Fibroblast of skin of back (primary cell): ENCODE results near the gene FBLIM1.

Experiments
- DNase-seq: peaks from one replicate; pipeline ENCODE4 v3.0.0-alpha.2; 2013

The FBLIM1 gene

DNA sequence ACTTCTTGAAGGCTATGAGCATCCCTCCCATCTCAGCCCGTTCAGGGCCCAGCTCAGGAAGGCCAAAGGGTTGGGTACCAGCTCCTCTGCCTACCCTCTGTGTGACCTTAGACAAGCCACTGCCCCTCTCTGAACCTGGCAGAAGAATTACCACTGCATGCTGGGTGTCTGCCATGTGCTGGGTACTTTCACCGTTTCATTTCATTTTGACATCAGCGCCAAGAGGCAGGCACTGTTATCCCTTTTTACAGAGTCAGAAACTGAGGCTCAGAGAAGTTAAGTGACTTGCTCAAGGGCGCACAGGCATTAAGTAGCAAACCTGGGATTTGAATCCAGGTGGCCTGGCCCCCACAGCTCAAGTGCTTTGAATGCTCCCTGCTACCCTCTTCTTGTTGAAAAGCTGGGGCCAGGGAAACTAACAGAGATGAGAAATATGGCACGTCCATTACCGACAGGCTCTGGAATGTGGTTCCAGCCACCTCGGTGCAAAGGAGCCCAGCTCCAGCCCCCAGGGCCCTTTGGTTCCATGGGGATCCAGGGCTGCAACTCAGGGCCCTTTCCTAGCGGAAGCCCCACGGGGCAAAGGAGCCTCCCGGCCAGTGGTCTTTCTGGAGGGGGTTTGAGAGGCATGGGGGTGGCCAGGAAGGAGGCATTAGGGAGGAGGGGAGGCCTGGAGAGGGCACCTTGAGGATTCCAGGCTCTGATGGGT lies 9.8 kb upstream of the FBLIM1 start:
- DNase-seq = no peak

DNA sequence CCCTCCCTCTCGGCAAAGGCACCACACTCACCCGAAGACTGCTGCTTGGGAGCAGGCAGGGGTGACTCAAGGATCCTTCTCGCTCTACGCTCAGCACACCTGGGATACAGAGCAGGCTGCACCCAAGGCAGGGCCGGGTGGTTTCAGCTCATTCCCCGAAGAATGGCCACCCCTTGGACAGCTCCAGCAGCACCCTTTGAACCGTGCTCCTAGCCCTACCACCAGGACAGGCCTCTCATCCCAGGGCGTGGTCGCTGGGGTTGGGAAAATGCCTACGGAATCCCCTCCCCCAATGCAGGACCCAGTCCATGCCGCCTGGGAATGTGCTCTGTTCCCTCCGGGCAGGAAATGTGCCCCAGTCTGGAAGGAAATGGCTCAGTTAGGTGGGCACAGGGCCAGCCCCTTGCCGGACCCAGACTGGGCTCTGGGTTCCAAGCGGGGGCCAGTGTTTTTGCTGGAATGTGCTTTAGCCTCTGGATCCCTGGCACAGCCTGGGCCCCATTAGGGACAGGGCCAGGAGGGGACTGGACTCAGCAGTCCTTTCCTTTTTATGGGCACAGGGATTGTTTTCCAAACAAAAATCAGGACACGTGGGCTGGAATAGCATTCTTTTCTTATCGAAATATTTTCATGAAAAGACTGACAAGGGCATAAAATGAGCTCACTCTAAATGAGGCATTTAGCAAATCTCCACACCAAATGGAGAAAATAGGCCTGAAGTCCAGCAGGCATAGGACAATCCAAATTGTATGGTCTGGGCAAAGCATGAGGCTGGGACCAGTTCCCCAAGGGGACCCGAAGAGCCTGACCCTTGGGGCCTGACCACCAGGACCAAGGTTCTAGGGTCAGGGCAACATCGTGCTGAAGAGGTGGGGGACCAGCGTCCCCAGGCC lies 8.9 kb upstream of the FBLIM1 start:
- DNase-seq = peak; percentile 62

DNA sequence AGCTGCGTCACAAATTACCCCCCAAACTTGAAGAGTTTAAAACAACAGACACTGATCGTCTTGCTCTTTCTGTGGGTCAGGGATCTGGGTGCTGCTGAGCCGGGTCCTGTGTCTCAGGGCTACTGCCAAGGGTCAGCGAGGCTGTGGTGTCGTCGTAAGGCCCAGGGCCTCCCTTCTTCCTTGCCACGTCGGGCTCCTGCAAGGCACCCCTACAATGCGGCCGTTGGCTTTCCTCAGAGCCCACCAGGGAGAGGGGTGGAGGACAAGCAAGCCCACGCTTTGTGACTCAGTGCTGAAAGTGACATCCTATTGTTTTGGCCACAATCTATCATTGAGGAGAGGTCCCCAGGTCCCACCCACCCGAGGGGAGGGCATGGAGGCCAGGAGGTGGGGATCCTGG lies 7.7 kb upstream of the FBLIM1 start:
- no peak for DNase-seq

DNA sequence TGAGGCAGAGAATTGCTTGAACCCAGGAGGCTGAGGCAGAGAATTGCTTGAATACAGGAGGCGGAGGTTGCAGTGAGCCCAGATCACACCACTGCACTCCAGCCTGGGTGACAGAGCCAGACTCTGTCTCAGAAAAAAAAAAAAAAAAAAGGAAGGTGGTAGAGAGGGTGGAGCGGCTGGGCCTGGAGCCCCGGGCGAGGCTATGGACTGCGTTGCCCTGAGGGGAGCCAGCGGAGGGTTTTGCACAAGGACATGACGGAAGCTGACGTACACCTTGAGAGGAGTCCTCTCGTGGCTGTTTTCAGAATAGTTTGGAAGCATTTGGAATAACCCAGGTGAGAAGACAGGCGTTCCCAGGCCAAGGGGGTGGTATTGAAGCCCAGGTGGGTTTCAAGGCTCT lies 6.9 kb upstream of the FBLIM1 start:
- no peak for DNase-seq

DNA sequence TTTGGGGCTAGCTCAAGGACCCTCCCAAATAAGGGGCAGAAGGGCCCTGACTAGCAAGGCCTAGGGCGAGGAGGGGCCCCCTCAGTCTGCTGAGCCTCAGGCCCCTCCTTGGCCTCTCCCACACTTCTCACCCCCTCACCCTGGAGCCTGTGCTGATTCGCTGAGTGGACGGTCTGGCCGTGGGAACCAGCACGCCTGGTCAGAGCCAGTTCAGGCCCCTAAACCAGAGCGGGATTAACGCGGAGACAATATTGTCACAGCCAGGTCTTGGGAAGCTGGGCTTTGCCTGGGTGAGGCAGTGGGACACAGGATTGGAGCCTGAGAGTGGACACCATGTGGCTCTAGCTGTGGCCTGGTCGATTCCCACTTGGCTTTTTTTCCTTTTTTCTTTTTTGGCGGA lies 4.8 kb upstream of the FBLIM1 start:
- no peak for DNase-seq

DNA sequence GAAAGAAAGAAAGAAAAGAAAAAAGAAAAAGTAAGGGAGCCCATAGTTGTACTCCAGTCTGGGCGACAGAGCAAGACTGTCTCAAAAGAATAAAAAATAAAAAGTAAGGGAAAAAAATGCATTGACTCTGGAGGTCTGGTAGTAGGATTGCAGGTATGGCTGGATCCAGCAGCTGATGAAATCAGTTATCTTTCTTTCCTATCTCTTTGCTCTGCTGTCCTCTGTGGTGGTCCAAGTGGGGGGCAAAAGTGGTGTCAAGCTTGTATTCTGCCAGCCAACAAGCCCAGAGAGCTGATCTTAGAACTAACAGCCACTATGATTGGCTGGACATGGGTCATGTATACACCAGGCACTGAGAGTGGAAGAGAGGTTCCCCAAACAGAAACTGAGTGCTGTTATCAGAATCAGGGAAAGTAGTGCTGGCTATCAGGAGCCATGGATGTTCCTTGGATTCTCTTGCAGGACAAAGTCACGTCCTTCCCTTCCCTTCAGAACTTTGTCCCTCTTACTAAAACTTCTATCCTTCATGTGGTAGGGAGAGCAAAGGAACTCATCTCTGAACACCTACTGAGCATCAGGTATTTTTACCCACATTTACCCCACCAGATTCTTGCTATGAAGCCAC lies 3.5 kb upstream of the FBLIM1 start:
- DNase-seq = no peak

DNA sequence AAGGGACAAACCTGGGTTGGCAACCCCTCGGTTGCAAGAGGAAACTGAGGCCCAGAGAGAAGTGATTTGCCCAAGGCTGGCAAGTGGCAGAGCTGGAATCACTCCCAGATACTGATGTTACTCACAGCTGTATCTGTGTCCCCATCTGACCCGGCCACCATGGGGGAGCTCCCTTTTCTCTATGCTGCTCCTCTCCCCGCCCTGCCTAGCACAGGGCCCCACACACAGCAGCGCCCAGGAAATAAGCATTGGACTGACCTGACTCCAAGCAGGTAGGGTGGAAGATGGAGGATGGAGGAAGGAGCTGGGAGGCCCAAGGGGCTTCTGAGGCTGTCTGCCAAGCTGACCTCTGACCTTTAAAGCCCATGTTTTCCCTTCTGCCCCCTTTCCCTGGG lies 3.0 kb upstream of the FBLIM1 start:
- no peak for DNase-seq

DNA sequence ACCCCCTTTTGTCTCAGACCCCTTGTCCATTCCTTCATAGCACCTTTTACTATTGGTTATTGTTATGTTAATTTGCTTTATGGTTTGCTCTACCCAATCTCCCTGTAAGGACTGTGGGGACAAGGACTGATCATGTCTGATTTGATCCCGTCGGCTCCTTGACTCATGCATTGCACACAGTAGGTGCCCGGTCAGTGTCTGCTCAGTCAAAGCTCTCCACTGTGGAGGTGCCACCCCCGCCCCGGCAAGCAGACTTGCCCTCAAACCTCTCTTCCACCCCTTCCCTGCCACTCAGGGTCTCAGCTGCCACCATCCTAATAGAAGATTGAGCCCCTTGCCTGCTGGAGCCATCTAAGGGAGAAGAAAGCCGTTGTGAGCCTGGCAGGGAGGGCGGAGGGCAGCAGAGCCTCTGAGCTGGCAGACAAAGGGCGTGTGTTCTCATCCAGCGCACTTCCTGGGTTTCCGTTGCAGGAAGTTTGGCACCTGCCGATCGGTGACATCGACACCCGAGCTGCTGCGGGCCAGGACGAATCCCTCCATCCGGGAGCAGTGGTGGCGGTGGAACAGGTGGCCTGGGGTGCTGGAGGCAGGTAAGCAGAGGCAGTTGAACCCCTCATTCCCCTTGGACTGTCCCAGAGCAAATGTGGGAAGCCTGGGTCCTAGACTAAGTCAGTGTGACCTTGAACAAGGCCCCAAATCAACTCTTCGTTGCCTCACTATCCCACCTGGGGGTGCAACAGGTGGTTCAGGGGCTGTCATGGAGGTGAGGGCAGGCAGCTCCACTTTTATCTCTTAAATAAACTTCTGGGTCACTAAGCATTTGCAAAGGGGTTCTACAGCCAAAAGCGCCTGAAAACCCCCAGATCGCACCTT lies 2.2 kb upstream of the FBLIM1 start:
- no peak for DNase-seq

DNA sequence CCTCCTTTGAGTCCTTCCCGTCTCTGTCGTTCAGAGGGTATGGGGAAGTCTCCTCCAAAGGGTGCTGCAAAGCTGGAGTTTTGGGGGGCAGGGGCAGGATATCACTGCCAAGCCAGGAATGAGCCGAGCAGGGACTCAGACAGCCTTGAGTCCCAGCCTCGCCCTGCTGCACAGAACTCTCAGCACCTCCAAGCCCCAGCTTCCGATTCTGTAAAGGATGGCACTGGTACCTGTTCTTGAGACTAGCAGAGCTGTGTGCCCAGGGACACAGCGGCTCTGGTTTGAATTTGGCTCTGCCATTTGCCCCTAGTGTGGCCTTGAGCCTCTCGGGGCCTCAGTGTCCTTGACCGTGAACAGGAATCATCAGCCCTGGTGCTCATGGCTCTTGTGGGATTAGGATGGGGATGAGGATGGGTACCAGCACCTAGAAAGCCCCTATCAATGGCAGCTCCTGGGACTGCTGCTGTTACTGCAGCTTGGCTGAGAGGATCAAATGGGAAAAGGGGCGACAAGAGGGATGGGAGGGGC lies 1.5 kb upstream of the FBLIM1 start:
- no peak for DNase-seq

DNA sequence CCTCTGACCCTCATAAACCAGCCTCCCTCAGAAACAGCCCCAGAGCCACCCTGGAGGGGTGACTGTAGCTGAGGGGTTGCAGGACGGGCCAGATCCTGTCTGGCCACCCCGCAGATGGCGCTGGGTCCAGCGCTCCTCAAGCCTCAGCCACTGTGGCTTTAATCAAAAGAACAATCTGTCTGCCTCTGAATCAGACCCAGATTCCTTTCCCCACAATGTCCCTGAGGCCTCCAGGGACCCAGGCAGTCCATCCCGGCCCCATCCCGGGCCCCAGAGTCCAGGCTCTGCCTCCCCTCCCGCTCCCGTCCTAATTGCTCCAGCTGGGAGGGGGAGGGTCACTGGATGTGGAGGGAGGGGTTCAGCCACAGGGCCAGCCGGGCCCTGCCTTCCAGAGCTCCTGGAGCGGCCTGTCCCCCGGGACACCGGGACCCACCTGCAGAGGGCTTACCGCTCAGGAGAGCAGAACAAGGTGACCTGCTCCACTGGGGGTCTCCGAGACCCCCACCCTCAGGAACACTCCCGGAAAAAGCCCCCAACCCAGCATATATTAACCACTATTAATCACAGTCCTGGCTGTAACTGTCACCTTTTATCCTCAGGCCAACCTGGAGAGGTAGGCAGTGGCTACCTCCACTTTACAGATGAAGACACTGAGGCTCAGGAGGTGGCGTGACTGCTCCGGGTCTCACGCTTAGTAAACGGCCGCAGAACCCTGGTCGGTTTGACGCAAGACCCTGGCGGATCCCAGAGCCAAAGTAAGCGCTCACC lies 836 bp upstream of the FBLIM1 start:
- DNase-seq = peak; percentile 82

DNA sequence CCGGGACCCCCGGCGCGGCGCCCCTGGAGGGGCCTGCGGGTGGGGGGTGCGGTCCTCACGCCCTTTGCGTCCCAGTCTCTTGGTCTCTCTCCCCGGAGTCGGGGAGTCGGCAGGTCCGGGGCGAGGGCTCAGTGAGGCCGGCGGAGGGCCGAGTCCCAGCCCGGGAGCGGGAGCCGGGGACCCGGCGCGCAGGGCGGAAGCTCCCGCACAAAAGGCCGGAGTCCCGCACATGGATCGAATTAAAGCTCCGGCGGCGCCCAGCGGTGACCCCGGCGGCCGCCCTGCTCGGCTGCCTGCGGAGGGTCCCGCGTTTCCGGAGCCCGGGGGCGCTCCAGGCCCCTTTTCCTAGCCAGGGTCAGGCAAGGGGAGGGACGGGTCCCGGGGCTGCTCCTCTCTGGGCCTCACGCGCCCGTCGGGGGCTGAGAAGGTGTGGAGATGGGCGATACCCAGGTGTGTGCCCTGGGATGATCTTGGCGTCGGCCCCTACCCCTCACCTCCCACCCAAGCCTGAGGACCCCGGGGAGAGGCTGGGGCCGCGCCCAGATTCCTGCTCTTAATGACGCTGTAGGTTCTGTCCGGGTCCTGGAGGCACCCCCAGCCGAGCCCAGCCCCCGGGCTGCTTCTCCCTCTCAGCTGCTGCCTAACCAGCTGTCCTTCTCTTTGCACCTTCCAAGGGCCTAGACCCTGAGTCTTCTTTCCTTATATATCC lies 512 bp downstream of the FBLIM1 start:
- peak; percentile 27 for DNase-seq

DNA sequence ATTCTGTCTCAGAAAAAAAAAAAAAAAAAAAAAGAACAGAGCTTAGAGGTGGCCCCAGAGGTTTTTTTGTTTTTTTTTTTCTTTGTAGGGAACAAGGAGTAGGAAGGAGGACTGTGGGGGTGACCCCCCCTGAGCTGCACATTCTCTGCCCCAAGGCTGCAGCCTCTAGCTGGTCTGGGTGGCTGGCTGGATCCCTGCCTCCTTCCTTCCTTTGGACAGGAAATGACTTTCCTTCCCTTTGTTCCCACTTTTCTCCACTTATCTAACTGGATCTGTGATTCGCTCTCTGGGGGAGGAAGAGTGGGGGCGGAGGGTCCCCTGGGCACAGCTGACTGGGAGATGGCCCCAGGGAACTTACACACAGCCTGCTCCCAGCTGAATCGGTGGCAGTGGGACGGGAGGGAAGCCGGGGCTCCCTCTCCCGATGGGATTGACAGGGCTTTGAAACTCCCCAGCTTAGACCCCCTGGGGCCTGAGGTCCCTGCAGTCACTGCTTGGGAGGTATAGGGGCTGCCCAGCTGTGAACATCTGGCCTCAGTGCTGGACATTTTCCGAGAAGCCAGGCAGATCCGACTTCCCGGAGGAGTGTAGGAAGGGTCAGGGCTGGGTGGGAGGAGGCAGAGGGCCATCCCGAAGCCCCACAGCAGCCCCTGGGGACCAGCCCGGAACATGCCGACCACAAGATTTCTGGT lies 2.1 kb downstream of the FBLIM1 start:
- peak; percentile 86 for DNase-seq

DNA sequence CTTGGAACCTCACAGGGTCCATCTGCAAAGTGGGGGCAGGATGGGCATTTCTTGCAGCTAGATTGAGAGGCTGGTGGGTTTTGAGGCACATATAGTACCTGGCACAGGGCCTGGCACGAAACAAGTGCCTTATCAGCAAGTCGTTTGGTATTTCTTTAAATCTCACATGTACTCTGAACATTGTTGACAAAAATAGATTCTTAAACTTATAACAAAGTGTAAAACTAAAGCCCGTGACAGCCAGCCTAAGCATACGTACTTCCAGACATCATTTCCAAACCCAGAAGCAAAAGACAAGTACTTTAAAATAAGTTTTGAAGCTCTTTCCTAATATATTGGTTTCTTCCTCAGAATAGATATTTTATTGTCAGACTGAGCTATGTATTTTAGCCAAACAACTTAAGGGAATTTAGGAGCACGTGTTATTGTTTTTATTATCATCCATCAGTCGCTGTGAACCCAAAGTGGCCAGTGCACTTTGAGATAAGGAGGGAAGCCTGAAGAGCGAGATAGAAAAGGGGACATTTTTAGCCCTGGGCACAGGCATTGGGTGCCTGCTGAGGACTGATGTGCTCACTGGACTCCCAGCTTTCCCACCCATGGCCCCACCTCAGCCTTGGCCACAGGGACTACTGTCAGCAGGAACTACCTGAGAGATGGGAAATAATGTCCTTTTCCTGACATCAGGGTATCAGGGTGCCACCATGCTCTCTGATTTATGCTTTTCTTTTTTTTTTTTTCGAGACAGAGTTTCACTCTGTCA lies 3.0 kb downstream of the FBLIM1 start:
- DNase-seq = no peak

DNA sequence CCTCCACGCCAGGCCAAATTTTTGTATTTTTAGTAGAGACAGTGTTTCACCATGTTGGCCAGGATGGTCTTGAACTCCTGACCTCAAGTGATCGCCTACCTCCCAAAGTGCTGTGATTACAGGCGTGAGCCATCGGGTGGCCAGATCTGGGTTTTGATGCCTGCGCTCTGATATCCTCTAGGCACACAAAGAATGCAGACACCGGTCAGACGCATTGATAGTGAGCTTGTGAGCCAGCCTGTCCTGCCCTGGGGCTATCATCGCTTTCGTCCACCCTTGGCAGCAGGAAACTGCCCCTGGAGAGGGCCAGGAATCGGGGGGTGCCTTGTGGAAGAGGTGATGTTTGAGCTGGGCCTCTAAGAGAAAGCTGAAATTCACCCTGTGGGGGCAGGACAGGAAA lies 4.0 kb downstream of the FBLIM1 start:
- DNase-seq = no peak

DNA sequence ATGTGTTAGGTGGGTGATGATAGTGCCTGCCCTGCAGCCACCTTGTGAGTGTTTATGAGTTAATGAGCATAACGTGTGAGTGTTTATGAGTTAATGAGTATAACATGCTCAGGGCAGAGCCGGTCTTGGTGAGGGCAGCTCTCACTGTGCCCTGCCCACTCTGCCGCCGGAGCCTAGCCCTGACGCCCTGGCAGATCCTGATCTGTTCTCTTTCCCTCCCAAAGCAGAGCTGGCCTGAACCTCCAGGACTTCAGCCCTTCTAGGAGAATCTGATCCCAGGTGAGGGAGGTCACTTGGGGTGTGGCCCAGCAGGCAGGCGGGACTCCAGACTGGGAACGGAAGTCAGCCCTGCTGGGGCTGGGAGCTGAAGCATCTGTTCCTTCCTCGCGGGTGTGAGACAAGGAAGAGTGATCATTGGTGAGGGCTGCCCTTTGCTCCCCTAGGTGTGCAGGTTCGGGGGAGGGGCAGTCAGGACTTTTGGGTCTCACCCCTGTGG lies 5.7 kb downstream of the FBLIM1 start:
- no peak for DNase-seq

DNA sequence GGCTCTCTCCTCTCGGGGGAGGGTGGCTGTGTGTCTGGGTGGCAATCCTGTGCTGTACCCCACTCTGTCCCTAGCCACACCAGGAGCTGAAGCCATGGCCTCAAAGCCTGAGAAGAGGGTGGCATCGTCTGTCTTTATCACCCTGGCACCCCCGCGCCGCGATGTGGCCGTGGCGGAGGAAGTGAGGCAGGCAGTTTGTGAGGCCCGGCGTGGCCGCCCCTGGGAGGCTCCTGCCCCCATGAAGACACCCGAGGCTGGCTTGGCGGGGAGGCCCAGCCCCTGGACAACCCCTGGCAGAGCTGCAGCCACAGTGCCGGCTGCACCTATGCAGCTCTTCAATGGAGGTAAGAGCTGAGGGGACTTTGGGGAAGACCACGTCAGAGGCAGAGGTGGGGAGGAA lies 6.3 kb downstream of the FBLIM1 start:
- no peak for DNase-seq

DNA sequence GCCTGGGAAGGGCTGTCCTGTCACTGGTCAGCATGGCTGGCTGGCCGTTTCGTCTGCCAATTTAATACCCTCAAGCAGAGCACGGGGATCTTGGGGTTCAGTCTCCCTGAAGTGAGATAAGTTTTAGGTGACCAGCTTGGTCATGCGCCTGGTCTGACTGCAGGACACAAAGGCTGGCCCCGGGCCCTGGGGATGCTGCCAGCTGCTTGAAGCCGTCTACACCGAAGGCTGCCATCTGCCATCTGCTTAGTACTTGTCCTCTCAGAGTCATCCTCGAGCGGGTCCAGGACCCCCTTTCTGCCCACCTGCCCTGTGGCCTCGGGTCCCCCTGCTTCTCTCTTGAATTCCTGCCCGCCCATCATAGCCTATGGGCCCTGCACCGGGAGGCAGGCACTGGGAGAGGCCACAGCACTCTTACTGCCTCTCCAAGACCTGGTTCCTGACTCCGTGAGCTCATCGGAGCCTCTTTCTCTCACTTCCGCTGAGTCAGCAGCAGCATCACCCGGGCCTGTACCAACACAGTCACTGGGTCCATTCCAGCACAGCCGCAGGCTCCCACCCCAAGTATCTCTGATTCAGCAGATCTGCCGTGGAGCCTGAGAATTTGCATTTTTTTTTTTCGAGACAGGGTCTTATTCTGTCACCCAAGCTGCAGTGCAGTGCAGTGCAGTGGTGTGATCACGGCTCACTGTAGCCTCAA lies 7.0 kb downstream of the FBLIM1 start:
- no peak for DNase-seq

DNA sequence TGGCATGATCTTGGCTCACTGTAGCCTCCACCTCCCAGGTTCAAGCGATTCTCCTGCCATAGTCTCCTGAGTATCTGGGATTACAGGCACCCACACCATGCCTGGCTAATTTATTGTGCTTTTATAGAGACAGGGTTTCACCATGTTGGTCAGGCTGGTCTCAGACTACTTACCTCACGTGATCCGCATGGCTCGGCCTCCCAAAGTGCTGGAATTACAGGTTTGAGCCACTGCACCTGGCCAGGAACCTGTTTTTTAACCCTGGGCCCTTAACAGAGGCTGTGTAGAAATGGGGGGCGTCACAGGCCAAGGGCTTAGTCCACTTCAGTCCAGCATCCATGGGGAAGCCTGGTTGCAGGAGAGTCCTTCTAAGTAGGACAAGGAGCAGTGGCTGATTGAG lies 9.3 kb downstream of the FBLIM1 start:
- DNase-seq = no peak

DNA sequence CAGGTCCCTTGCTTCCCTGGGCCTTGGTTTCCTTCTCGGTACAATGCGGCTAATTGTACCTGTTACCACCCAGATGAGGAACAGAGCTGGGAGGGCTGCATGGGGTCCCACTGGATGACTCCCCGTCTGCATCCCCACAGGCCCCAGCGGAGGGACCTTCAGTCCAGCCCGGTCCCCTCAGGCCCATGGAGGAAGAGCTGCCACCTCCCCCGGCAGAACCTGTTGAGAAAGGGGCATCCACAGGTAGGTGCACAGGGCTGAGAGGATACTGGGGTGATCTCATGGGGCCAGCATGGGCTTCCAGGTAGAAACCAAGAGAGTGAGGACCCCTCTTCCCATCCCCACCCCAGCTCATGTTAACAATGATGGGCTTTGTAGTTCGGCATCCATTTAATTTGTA lies 9.8 kb downstream of the FBLIM1 start:
- no peak for DNase-seq
